ENCODE measurements around the gene FASTK.
A peak's percentile ranks its signal among the peaks of the same experiment; 100 is the strongest.

The FASTK gene

GRCh38 chr7:151040616-151041375 lies 39.8 kb downstream of the FASTK start:
- in situ Hi-C loops (cut with MboI; ENCODE audit: low sequenced_read_pairs, unreplicated experiment) = no loop called here
- no peak for TF ChIP-seq CTCF (IDR thresholded peaks at IDR 0.05; ENCODE audit: borderline replicate concordance, control extremely low read depth, extremely low read depth, insufficient read depth, missing control alignments)

GRCh38 chr7:151039850-151040548 lies 40.6 kb downstream of the FASTK start:
- in situ Hi-C loops (cut with MboI; ENCODE audit: low sequenced_read_pairs, unreplicated experiment) = no loop called here
- no peak for TF ChIP-seq CTCF (IDR thresholded peaks at IDR 0.05; ENCODE audit: borderline replicate concordance, control extremely low read depth, extremely low read depth, insufficient read depth, missing control alignments)

More at GRCh38 chr7:151040616-151041375, 39.8 kb downstream of the FASTK start:
- no peak for DNase-seq (ENCODE audit: low spot score)

GRCh38 chr7:151038951-151039849 lies 41.4 kb downstream of the FASTK start:
- in situ Hi-C loops (cut with MboI; ENCODE audit: low sequenced_read_pairs, unreplicated experiment) = no loop called here
- peak; percentile 61 for DNase-seq (ENCODE audit: low spot score)
- TF ChIP-seq CTCF (IDR thresholded peaks at IDR 0.05; ENCODE audit: borderline replicate concordance, control extremely low read depth, extremely low read depth, insufficient read depth, missing control alignments) = no peak

More at GRCh38 chr7:151039850-151040548, 40.6 kb downstream of the FASTK start:
- no peak for DNase-seq (ENCODE audit: low spot score)

- DNase-seq (ENCODE audit: low spot score) = no peak
- in situ Hi-C loops (cut with MboI; ENCODE audit: low sequenced_read_pairs, unreplicated experiment) = no loop called here
- TF ChIP-seq CTCF (IDR thresholded peaks at IDR 0.05; ENCODE audit: borderline replicate concordance, control extremely low read depth, extremely low read depth, insufficient read depth, missing control alignments) = no peak
Measured at GRCh38 chr7:151035902-151036301, 44.7 kb downstream of the FASTK start.

- TF ChIP-seq CTCF (IDR thresholded peaks at IDR 0.05; ENCODE audit: borderline replicate concordance, control extremely low read depth, extremely low read depth, insufficient read depth, missing control alignments) = no peak
- in situ Hi-C loops (cut with MboI; ENCODE audit: low sequenced_read_pairs, unreplicated experiment) = no loop called here
- DNase-seq (ENCODE audit: low spot score) = no peak
Measured at GRCh38 chr7:151035026-151035717, 45.4 kb downstream of the FASTK start.

All from GM13976 (cell line).